Heart right ventricle (tissue), 16 donors: ENCODE results near the gene PI4KA. TPM values are rescaled to one million over a fixed set of nuclear protein-coding genes. Genes with fewer than 3 reads are reported as not detected.

ENCODE experiments used
- ATAC-seq, 8 donors: fragments of 200-7000 bp; cut with Tn5 transposase; one replicate each; pipeline ENCODE4 v1.9.1; 2020; ENCODE audit warnings: mild to moderate bottlenecking in 8 of 8, moderate library complexity in 8 of 8, moderate number of reproducible peaks in 1 of 8
- DNase-seq, 2 donors: peaks; one replicate each; pipeline ENCODE4 v3.0.0-alpha.2; 2020
- H3K27ac ChIP-seq, 10 donors: fragments of 200-600 bp; sonication (generic) in 2 of 10; one replicate each; pipeline versions ENCODE4 v1.5.0 to v1.8.0; 2020 to 2022; ENCODE audit warnings: mild to moderate bottlenecking in 3 of 10
- H3K27me3 ChIP-seq, 7 donors: fragments of 200-600 bp; one replicate each; pipeline ENCODE4 v1.8.0; 2021 to 2022; ENCODE audit warnings: mild to moderate bottlenecking in 2 of 7
- H3K36me3 ChIP-seq, 9 donors: fragments of 200-600 bp; sonication (generic) in 1 of 9; one replicate each; pipeline versions ENCODE4 v1.5.0 to v1.8.0; 2020 to 2022; ENCODE audit warnings: mild to moderate bottlenecking in 2 of 9
- H3K4me1 ChIP-seq, 9 donors: fragments of 200-600 bp; sonication (generic) in 1 of 9; one replicate each; pipeline versions ENCODE4 v1.5.0 to v1.8.0; 2020 to 2022; ENCODE audit warnings: mild to moderate bottlenecking in 4 of 9
- H3K4me3 ChIP-seq, 10 donors: fragments of 200-600 bp; sonication (generic) in 2 of 10; one replicate each; pipeline versions ENCODE4 v1.5.0 to v1.8.0; 2020 to 2022; ENCODE audit warnings: mild to moderate bottlenecking in 7 of 10, moderate library complexity in 2 of 10
- H3K9me3 ChIP-seq, 11 donors: fragments of 200-600 bp in 10 of 11; sonication (generic) in 2 of 11; one replicate each; pipeline versions ENCODE4 v1.5.0 to v1.8.0; 2013 to 2022; ENCODE audit warnings: mild to moderate bottlenecking in 2 of 11, control low read depth in 1 of 11, moderate library complexity in 1 of 11
- WGBS, 2 donors: extraction: QIAGEN DNeasy Blood & Tissue Kit; methylation state at CpG; one replicate each; pipeline ENCODE4 v1.1.7; 2013; ENCODE audit warnings: inconsistent platforms in 1 of 2; 5-methylcytosine and 5-hydroxymethylcytosine counted together
- intact Hi-C, 10 donors: fragments of 100-400 bp; cut with DNase I; formaldehyde crosslinking; loops; one replicate each; pipeline versions ENCODE4 v1.11.1 to v1.14.2; 2022
- polyA plus RNA-seq, 2 donors: library from polyadenylated mRNA; stranded (reverse); fragments of 200-250 nt; gene quantifications; one replicate each; pipeline ENCODE4 v1.2.3, GENCODE V29; 2013
- total RNA-seq, 10 donors: library from RNA; stranded (reverse); fragmentation: NEBNext Ultra II Directional in 3 of 10; extraction: Animal tissue kit (Norgen Biotek cat#: 25700) in 3 of 10; gene quantifications; one replicate each; pipeline versions ENCODE4 v1.2.1 to v1.2.4, GENCODE V29; 2021 to 2023
- TF ChIP-seq, protein P1 (sequence below), 9 donors: fragments of 200-600 bp; sonication (generic) in 2 of 9; IDR thresholded peaks; one replicate each; pipeline versions ENCODE4 v1.5.0 to v1.8.0; 2021 to 2022; ENCODE audit warnings: antibody characterized with exemption in 9 of 9, mild to moderate bottlenecking in 5 of 9, moderate library complexity in 1 of 9
- donor health status: Arrhythmogenic right ventricular cardiomyopathy.
- donor health status: ischemic (EF 13 %, LVEDD 7.1; RV severe dilation, severe dysfunction).
- donor health status: healthy with polysubstance abuse.
- donor health status: DM: no; HTN: yes; CAD: no.
- donor health status: DM: no; HTN: no; CAD: no.
- donor health status: ischemic (EF 25% LVEDD 6.9; RV normal size, moderate dysfunction).
- donor health status: ischemic (EF 25% LVEDD 5.7; RV mildly dilated, moderate dysfunction).
- donor health status: healthy.
- donor health status: DM: yes; HTN: yes; CAD: no.
- donor health status: Ischemic cardiomyopathy.
- donor health status: ischemic (EF 35%, LVEDD 5.7; RV mildly dilated, moderate dysfunction).
- donor health status: nonischemic (EF 11% LVEDD 7.7; RV severe dilation, severe dysfunction).
- donor health status: DM: yes; HTN: yes; CAD: no.
- donor health status: PGD.
- donor health status: ischemic (EF 29% LVEDD 5.4; RV normal size, mild dysfunction).
- donor health status: nonischemic (EF 23%, LVEDD 6.1; RV moderate dilation, normal function).

Gene PI4KA
- total and polyA plus RNA-seq, 12 donors: 32.3 to 55.2 (median 39.4) TPM

DNA sequence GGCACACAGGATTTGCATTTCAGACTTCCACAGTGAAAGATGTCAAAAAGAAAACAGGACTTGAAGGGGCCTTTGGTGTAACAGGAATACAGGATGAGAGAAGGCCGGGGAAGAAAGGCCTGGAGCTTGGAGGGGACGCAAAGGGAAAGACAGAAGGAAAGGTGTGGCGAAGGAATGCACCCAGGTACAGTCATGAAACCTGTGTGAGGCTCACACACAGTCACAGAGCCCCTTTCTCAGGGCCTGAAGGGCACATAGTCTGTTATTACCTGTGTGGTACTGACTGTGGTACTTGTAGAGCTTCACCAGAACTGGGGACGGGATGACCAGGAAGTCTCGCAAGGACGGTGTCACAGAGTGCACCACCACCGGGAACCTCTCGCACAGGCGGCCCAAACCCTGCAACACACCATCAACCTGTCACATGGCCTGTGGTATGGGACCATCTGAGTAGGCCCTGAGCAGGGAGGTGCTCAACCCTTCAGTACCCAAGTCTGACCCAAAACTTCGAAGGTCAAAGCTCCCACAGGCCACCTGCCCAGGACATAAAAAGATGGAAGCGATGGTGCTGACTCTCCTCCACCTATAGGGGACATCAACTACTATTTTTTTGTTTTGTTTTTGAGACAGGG lies 55.6 kb downstream of the PI4KA start:
- H3K9me3 ChIP-seq: no peaks in the 10 kb centered on the region
- H3K4me3 ChIP-seq: no peak overlapping the region
- WGBS, 2 donors: 95 to 97% methylated on average over 11 of the region's 11 CpGs
- H3K36me3 ChIP-seq: peaks cover 4 to 100% (median 86%) of the 10 kb centered on the region in 9 donors
- DNase-seq (no peak), ATAC-seq (peak in 1 of 8 donors; percentile 30)
- intact Hi-C loops: no loop called here
- no peak overlapping the region for H3K27ac ChIP-seq
- no peaks in the 10 kb centered on the region for H3K27me3 ChIP-seq
- TF ChIP-seq, protein P1, sequence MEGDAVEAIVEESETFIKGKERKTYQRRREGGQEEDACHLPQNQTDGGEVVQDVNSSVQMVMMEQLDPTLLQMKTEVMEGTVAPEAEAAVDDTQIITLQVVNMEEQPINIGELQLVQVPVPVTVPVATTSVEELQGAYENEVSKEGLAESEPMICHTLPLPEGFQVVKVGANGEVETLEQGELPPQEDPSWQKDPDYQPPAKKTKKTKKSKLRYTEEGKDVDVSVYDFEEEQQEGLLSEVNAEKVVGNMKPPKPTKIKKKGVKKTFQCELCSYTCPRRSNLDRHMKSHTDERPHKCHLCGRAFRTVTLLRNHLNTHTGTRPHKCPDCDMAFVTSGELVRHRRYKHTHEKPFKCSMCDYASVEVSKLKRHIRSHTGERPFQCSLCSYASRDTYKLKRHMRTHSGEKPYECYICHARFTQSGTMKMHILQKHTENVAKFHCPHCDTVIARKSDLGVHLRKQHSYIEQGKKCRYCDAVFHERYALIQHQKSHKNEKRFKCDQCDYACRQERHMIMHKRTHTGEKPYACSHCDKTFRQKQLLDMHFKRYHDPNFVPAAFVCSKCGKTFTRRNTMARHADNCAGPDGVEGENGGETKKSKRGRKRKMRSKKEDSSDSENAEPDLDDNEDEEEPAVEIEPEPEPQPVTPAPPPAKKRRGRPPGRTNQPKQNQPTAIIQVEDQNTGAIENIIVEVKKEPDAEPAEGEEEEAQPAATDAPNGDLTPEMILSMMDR (IDR thresholded peaks at IDR 0.05): no peak
- no peaks in the 10 kb centered on the region for H3K4me1 ChIP-seq

DNA sequence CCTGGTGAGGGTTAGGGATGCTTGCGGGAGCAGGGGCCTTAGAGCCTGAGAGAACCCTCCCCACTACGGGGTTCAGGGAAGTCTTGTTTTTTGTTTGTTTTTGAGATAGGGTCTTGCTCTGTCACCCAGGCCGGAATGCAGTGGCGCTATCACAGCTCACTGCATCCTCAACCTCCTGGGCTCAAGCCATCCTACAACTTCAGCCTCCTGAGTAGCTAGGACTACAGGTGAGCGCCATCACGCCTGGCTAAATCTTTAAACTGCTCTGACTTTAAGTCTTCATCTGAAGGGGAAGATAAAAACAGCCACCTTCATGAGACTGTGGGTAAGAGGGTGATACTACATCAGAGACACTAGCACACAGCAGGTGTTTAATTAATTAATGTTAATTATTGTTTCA lies 56.2 kb downstream of the PI4KA start:
- H3K36me3 ChIP-seq: peaks cover 4 to 100% (median 90%) of the 10 kb centered on the region in 9 donors
- H3K9me3 ChIP-seq: no peaks in the 10 kb centered on the region
- no peak overlapping the region for H3K27ac ChIP-seq
- TF ChIP-seq, protein P1 (IDR thresholded peaks at IDR 0.05): no peak
- ATAC-seq (no peak), DNase-seq (no peak)
- H3K27me3 ChIP-seq: no peaks in the 10 kb centered on the region
- H3K4me1 ChIP-seq: no peaks in the 10 kb centered on the region
- intact Hi-C loops: no loop called here
- H3K4me3 ChIP-seq: no peak overlapping the region
- 79 to 85% methylated on average over 6 of the region's 6 CpGs for WGBS, 2 donors

DNA sequence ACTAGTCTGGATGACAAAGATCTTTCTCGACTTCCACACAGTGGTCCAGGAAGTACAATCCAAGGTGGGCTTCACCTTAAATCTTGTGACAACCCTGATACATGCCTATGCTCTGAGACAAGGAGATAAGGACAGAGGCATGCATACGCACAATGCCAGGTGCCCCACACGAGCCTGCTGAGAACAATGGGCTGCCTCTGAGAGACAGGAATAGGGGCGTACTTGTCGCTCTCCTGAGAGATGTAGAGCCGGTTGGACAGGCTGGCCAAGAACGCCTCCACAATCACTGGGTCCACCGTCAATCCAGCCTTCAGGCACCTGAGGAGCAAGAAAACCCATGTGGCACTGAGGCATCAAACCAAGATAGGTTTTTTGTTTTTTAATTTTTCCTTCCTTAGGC lies 59.2 kb downstream of the PI4KA start:
- Histone ChIP-seq H3K36me3 (peaks cover 0 to 100% (median 86%) of the 10 kb centered on the region in 9 donors), H3K4me1 (no peaks in the 10 kb centered on the region), H3K27me3 (no peaks in the 10 kb centered on the region), H3K27ac (no peak overlapping the region), H3K4me3 (no peak overlapping the region), H3K9me3 (no peaks in the 10 kb centered on the region)
- no peak for ATAC-seq
- WGBS, 2 donors: 89 to 91% methylated on average over 8 of the region's 8 CpGs
- intact Hi-C loops: no loop called here
- DNase-seq: no peak
- TF ChIP-seq, protein P1 (IDR thresholded peaks at IDR 0.05): no peak

DNA sequence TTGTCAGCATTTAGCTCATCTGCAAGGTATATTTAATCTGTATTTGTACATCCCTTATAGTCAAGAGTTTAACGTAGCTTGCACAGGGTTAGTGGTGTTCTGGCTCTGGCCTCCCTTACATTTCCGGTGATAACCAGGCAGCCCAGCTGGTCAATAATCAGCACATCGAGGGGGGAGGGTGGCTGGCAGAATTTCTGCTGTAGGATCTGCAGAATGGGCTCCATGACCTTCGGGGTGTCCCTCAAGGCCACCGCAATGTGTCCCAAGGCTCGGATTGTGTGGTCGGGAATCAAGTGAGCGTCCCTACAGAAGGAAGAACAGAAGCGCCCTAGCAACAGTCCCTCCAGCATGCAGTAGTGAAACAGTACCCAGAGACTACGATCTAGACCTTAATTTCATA lies 59.6 kb downstream of the PI4KA start:
- no peak for DNase-seq
- no peak overlapping the region for H3K4me3 ChIP-seq
- H3K27ac ChIP-seq: no peak overlapping the region
- H3K4me1 ChIP-seq: no peaks in the 10 kb centered on the region
- TF ChIP-seq, protein P1 (IDR thresholded peaks at IDR 0.05): no peak
- intact Hi-C loops: no loop called here
- H3K9me3 ChIP-seq: no peaks in the 10 kb centered on the region
- ATAC-seq: no peak
- no peaks in the 10 kb centered on the region for H3K27me3 ChIP-seq
- 89 to 91% methylated on average over 10 of the region's 10 CpGs for WGBS, 2 donors
- H3K36me3 ChIP-seq: peaks cover 0 to 100% (median 82%) of the 10 kb centered on the region in 9 donors
